Mucosa of descending colon (tissue), 3 donors: ENCODE measurements around the gene ARHGAP6. TPM values are rescaled to one million over a fixed set of nuclear protein-coding genes. Genes with fewer than 3 reads are reported as not detected.
"Not testable (repeated sequence)": the region's sequence is repeated elsewhere in the genome, so short reads cannot be mapped to it uniquely, and the experiment has no call there.

Experiments
- ATAC-seq: fragments of 200-7000 bp; cut with Tn5 transposase; one replicate; pipeline ENCODE4 v1.9.1; 2020; ENCODE audit warnings: mild to moderate bottlenecking, moderate library complexity
- DNase-seq, 3 donors: peaks; one replicate each; pipeline ENCODE4 v3.0.0-alpha.2; 2020
- H3K36me3 ChIP-seq: fragments of 200-600 bp; one replicate; pipeline ENCODE4 v1.8.0; 2021; ENCODE audit warnings: low read depth, mild to moderate bottlenecking
- H3K4me1 ChIP-seq: fragments of 200-600 bp; one replicate; pipeline ENCODE4 v1.8.0; 2021; ENCODE audit warnings: low read depth, mild to moderate bottlenecking
- H3K4me3 ChIP-seq: fragments of 200-600 bp; one replicate; pipeline ENCODE4 v1.8.0; 2021; ENCODE audit warnings: mild to moderate bottlenecking
- H3K9me3 ChIP-seq: fragments of 200-600 bp; one replicate; pipeline ENCODE4 v1.8.0; 2021; ENCODE audit warnings: mild to moderate bottlenecking
- CTCF ChIP-seq: fragments of 200-600 bp; IDR thresholded peaks from one replicate; pipeline ENCODE4 v1.8.0; 2022; ENCODE audit warnings: antibody characterized with exemption, mild to moderate bottlenecking
- intact Hi-C, 2 donors: fragments of 100-400 bp; cut with DNase I in 1 of 2; cut with micrococcal nuclease in 1 of 2; formaldehyde crosslinking; loops; one replicate each; pipeline versions ENCODE4 v1.11.0 to v1.11.1; 2022; cut with DNase I, micrococcal nuclease
- total RNA-seq, 3 donors: library from RNA; stranded (reverse); fragmentation: NEBNext Ultra II Directional in 2 of 3; extraction: Animal tissue kit (Norgen Biotek cat#: 25700) in 2 of 3; gene quantifications; one replicate each; pipeline versions ENCODE4 v1.2.1 to v1.2.4, GENCODE V29; 2021 to 2023
- donor health status: DM: no; HTN: no; CAD: no; lungs with moderate emphysema.
- donor health status: DM: no; HTN: no; CAD: no.
- donor health status: DM: no; HTN: yes; CAD: no.

The ARHGAP6 gene
- total RNA-seq, 3 donors from 2014 or later: 2.2 to 41.5 (median 4.4) TPM

DNA sequence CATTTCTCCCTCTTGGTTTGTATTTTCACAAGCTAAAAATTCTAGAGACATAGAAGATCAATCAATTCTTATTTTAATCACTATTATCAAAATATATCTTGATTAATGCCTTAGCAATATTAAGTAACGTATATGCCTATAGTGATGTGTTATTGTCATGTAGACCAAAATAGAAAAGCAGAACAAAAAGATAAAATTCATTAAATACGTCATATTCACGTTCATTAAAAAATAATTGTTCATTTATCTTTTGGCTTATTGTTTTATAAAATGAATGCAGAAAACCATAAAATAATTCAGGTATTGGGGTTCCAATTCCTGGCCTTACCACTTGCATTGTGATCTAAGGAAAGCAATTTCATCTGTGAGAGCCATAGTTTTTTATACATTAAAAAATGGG lies 300.3 kb downstream of the ARHGAP6 start:
- no peak for DNase-seq
- no peak for ATAC-seq
- intact Hi-C loops: no loop called here
- no peak for TF ChIP-seq CTCF
- no peaks in the 10 kb centered on the region for H3K36me3 ChIP-seq
- H3K9me3 ChIP-seq: no peaks in the 10 kb centered on the region
- H3K4me3 ChIP-seq: no peak overlapping the region
- no peaks in the 10 kb centered on the region for H3K4me1 ChIP-seq

- no peak for ATAC-seq
- Histone ChIP-seq H3K4me1 (no peaks in the 10 kb centered on the region), H3K4me3 (no peak overlapping the region), H3K9me3 (no peaks in the 10 kb centered on the region), H3K36me3 (no peaks in the 10 kb centered on the region)
- intact Hi-C loops: no loop called here
- TF ChIP-seq CTCF: no peak
- DNase-seq: no peak
These were observed 300.9 kb downstream of the ARHGAP6 start for GRCh38 chrX:11364835-11365234.

DNA sequence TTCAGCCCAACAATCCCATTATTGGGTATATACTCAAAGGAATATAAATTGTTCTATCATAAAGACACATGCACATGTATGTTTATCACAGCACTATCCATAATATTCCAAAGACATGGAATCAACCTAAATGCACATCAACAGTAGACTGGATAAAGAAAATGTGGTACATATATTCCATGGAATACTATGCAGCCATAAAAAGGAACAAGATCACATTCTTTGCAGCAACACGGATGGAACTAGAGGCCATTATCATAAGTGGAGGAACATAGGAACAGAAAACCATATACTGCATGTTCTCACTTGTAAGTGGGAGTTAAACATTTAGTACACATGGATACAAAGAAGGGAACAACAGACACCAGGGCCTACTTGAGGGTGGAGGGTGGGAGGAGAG lies 301.9 kb downstream of the ARHGAP6 start:
- intact Hi-C loops, DNase-seq, H3K36me3 ChIP-seq, H3K4me1 ChIP-seq, H3K9me3 ChIP-seq, ATAC-seq, H3K4me3 ChIP-seq: not testable (repeated sequence)

- TF ChIP-seq CTCF: no peak
- peak; percentile 64 for ATAC-seq
- intact Hi-C loops: no loop called here
- no peaks in the 10 kb centered on the region for H3K36me3 ChIP-seq
- peak in 1 of 3 donors; percentile 9 for DNase-seq
- H3K9me3 ChIP-seq: no peaks in the 10 kb centered on the region
- no peak overlapping the region for H3K4me3 ChIP-seq
- no peaks in the 10 kb centered on the region for H3K4me1 ChIP-seq
These were observed 302.6 kb downstream of the ARHGAP6 start for GRCh38 chrX:11363069-11363594.

DNA sequence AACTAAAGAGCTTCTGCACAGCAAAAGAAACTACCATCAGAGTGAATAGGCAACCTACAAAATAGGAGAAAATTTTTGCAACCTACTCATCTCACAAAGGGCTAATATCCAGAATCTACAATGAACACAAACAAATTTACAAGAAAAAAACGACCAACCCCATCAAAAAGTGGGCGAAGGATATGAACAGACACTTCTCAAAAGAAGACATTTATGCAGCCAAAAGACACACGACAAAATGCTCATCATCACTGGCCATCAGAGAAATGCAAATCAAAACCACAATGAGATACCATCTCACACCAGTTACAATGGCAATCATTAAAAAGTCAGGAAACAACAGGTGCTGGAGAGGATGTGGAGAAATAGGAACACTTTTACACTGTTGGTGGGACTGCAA lies 304.1 kb downstream of the ARHGAP6 start:
- H3K4me3 ChIP-seq, intact Hi-C loops, H3K9me3 ChIP-seq: not testable (repeated sequence)

GRCh38 chrX:11355944-11356343 lies 309.8 kb downstream of the ARHGAP6 start:
- H3K4me1 ChIP-seq, H3K9me3 ChIP-seq, intact Hi-C loops, H3K4me3 ChIP-seq, DNase-seq, ATAC-seq, H3K36me3 ChIP-seq: not testable (repeated sequence)

More for the DNA sequence above, 304.1 kb downstream of the ARHGAP6 start:
- not testable (repeated sequence) for H3K36me3 ChIP-seq, ATAC-seq, H3K4me1 ChIP-seq, DNase-seq

DNA sequence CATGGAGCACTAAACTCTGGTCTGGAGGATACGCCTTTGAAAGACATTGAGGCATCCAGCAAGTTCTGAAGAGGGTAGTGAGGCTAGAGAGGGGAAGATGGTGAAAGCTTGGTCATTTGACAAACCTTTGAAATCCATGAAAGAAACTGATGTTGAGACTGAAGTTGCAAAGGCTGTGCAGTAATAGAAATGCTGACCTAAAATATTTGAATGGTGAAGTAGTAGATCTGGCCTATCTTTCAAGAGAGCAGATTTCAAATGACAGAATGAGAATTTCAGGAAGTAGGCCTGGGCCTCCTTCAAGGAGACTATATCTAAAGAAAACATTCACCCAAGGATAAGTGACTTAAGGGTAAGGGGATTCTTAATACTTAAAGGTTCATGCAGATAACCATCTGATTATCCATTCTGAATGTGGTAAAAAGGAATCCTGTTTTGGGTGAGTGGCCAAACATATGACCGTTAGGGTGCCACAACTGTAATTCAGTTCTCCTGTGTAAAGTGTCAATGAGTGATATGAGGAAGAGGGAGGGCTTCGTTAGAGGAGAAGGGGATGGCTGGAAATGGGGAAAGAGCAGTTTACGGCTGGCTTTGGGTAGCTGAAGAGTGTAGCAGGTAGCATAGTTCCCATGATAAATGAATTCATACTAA lies 310.3 kb downstream of the ARHGAP6 start:
- Histone ChIP-seq H3K4me1 (no peaks in the 10 kb centered on the region), H3K4me3 (no peak overlapping the region), H3K36me3 (no peaks in the 10 kb centered on the region), H3K9me3 (no peaks in the 10 kb centered on the region)
- no peak for TF ChIP-seq CTCF
- ATAC-seq: no peak
- DNase-seq: no peak
- intact Hi-C loops: no loop called here
